Parathyroid adenoma (tissue), 2 donors: Measurements from ENCODE around the gene HOGA1.
"Not testable (repeated sequence)": the region's sequence is repeated elsewhere in the genome, so short reads cannot be mapped to it uniquely, and the experiment has no call there.

Experiments
- H2AFZ ChIP-seq: fragments of 300-600 bp; sonication (generic); one replicate; pipeline ENCODE4 v1.7.0; 2017; ENCODE audit warnings: antibody characterized with exemption, mild to moderate bottlenecking
- H3K27ac ChIP-seq: fragments of 300-600 bp; sonication (generic); one replicate; pipeline ENCODE4 v1.7.0; 2017
- H3K27me3 ChIP-seq: fragments of 300-600 bp; sonication (generic); one replicate; pipeline ENCODE4 v1.7.0; 2017; ENCODE audit warnings: low read length; ENCODE audit not compliant: control insufficient read depth, insufficient read depth
- H3K36me3 ChIP-seq: fragments of 300-600 bp; sonication (generic); one replicate; pipeline ENCODE4 v1.7.0; 2017; ENCODE audit warnings: low read length; ENCODE audit not compliant: control insufficient read depth, insufficient read depth
- H3K4me1 ChIP-seq: fragments of 300-600 bp; sonication (generic); one replicate; pipeline ENCODE4 v1.7.0; 2017; ENCODE audit warnings: control low read depth
- H3K4me2 ChIP-seq: fragments of 300-600 bp; sonication (generic); one replicate; pipeline ENCODE4 v1.7.0; 2017; ENCODE audit warnings: low read length
- H3K4me3 ChIP-seq: fragments of 300-600 bp; sonication (generic); one replicate; pipeline ENCODE4 v1.7.0; 2017; ENCODE audit warnings: low read depth, low read length
- H3K79me2 ChIP-seq: fragments of 300-600 bp; sonication (generic); one replicate; pipeline ENCODE4 v1.7.0; 2017; ENCODE audit warnings: control low read depth
- H3K9ac ChIP-seq: fragments of 300-600 bp; sonication (generic); one replicate; pipeline ENCODE4 v1.7.0; 2017; ENCODE audit warnings: mild to moderate bottlenecking
- H3K9me3 ChIP-seq: fragments of 300-600 bp; sonication (generic); one replicate; pipeline ENCODE4 v1.7.0; 2017; ENCODE audit warnings: low read length; ENCODE audit not compliant: control insufficient read depth
- CTCF ChIP-seq: fragments of 300-600 bp; sonication (generic); IDR thresholded peaks from one replicate; pipeline ENCODE4 v1.7.0; 2017; ENCODE audit warnings: antibody characterized with exemption, mild to moderate bottlenecking
- donor health status: primary hyperparathyroidism.

The HOGA1 gene

GRCh38 chr10:97633921-97634320 lies 49.7 kb downstream of the HOGA1 start:
- H3K4me3 ChIP-seq: peak overlapping the region; percentile 84
- peaks cover 5% of the 10 kb centered on the region for H3K4me1 ChIP-seq
- no peaks in the 10 kb centered on the region for H3K9me3 ChIP-seq
- no peak overlapping the region for H3K9ac ChIP-seq
- no peaks in the 10 kb centered on the region for H3K27me3 ChIP-seq
- H3K79me2 ChIP-seq: peaks cover 11% of the 10 kb centered on the region
- H2AFZ ChIP-seq: peak overlapping the region; percentile 100
- H3K4me2 ChIP-seq: peak overlapping the region; percentile 68
- no peaks in the 10 kb centered on the region for H3K36me3 ChIP-seq
- peak overlapping the region; percentile 88 for H3K27ac ChIP-seq
- TF ChIP-seq CTCF: peak; percentile 15

DNA sequence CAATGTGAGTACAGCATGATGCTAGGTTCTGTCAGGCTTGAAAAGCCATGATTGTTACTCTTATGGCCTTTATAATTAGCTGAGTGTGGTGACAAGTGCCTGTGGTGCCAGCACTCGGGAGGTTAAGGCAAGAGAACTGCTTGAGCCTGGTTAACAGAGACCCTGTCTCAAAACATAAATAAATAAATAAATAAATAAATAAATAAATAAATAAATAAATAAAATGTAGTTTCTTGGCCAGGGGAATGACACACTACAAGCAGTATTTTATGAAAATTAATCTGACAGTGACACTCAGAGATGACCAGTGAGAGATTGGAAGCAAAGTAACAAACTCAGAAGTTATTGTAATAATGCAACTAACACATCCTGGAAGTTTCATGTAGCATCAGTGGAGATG lies 51.4 kb downstream of the HOGA1 start:
- H3K4me1 ChIP-seq: peaks cover 5% of the 10 kb centered on the region
- no peak for TF ChIP-seq CTCF
- no peak overlapping the region for H2AFZ ChIP-seq
- H3K79me2 ChIP-seq: peaks cover 11% of the 10 kb centered on the region
- H3K9ac ChIP-seq: no peak overlapping the region
- H3K36me3 ChIP-seq: no peaks in the 10 kb centered on the region
- H3K27me3 ChIP-seq: no peaks in the 10 kb centered on the region
- no peak overlapping the region for H3K4me3 ChIP-seq
- no peaks in the 10 kb centered on the region for H3K9me3 ChIP-seq
- no peak overlapping the region for H3K4me2 ChIP-seq
- no peak overlapping the region for H3K27ac ChIP-seq

GRCh38 chr10:97639090-97639489 lies 54.9 kb downstream of the HOGA1 start:
- not testable (repeated sequence) for H3K9me3 ChIP-seq, H3K27ac ChIP-seq, H3K4me2 ChIP-seq, H3K4me3 ChIP-seq, H3K9ac ChIP-seq, H3K36me3 ChIP-seq, H3K27me3 ChIP-seq
- peaks cover 22% of the 10 kb centered on the region for H3K79me2 ChIP-seq
- peaks cover 10% of the 10 kb centered on the region for H3K4me1 ChIP-seq
- peak overlapping the region; percentile 23 for H2AFZ ChIP-seq

- TF ChIP-seq CTCF: no peak
- Histone ChIP-seq H3K9me3 (no peaks in the 10 kb centered on the region), H3K36me3 (no peaks in the 10 kb centered on the region), H3K27me3 (no peaks in the 10 kb centered on the region), H3K9ac (peak within 1 kb of the TSS; percentile 63), H3K79me2 (peaks cover 30% of the 10 kb centered on the region), H3K4me1 (peaks cover 10% of the 10 kb centered on the region), H2AFZ (peak within 1 kb of the TSS; percentile 72), H3K4me3 (peak within 1 kb of the TSS; percentile 75), H3K27ac (peak within 1 kb of the TSS; percentile 64), H3K4me2 (peak within 1 kb of the TSS; percentile 86)
Observed at GRCh38 chr10:97640174-97640867, 56.1 kb downstream of the HOGA1 start, which contains the start of gene PI4K2A. Gene PI4K2A, plus strand, starts transcription at chr10:97640671. Its CDS starts 72 bp downstream, at chr10:97640743.

DNA sequence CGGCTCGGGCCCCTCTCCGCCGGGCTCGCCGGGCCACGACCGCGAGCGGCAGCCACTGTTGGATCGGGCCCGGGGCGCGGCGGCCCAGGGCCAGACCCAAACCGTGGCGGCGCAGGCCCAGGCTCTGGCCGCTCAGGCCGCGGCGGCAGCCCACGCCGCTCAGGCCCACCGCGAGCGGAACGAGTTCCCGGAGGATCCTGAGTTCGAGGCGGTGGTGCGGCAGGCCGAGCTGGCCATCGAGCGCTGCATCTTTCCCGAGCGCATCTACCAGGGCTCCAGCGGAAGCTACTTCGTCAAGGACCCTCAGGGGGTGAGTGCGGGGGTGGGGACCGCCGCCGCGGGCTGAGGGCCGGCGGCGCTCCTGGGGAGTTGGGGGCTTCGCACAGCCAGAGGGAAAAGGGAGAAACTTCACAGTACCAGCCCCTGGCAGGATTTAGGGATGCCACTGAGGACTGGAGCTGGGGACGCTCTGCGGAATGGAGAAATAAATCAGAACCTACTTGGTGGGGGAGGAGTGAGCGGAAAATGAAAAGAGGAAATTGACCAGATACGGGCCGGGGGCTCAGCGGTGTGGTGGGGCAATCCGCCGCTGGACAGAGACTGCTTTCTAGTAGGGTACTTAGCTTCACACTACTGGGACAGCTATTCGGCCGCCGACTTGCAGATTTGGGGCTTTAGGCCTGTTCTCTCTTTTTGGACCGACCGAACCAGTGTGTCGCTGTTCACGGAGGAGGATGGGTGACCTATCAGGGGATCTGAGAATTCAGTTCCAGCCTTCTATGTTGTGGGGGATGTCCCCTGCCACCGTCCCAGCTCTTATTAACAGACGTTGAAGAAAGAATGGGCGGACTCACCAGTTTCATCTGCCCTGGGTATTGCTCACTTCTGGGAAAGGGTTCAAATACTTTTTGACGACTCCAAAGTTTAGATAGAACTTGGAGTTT lies 57.0 kb downstream of the HOGA1 start:
- peak overlapping the region; percentile 63 for H3K9ac ChIP-seq
- H3K27ac ChIP-seq: no peak overlapping the region
- H3K4me1 ChIP-seq: peaks cover 10% of the 10 kb centered on the region
- H3K36me3 ChIP-seq: no peaks in the 10 kb centered on the region
- H3K9me3 ChIP-seq: no peaks in the 10 kb centered on the region
- no peak for TF ChIP-seq CTCF
- peak overlapping the region; percentile 75 for H3K4me3 ChIP-seq
- peaks cover 30% of the 10 kb centered on the region for H3K79me2 ChIP-seq
- peak overlapping the region; percentile 72 for H2AFZ ChIP-seq
- no peaks in the 10 kb centered on the region for H3K27me3 ChIP-seq
- peak overlapping the region; percentile 86 for H3K4me2 ChIP-seq

- not testable (repeated sequence) for H3K4me3 ChIP-seq, H3K9ac ChIP-seq, H3K36me3 ChIP-seq, H3K9me3 ChIP-seq, H2AFZ ChIP-seq, H3K27ac ChIP-seq, H3K4me2 ChIP-seq, H3K27me3 ChIP-seq
- Histone ChIP-seq H3K4me1 (peaks cover 10% of the 10 kb centered on the region), H3K79me2 (peaks cover 34% of the 10 kb centered on the region)
Observed at GRCh38 chr10:97642471-97643159, 58.4 kb downstream of the HOGA1 start.
